CD4-positive, alpha-beta T cell treated with Interleukin-17A for 1 hour (primary cell): ENCODE data around the gene PLCB1.

Experiments used
- DNase-seq: peaks from one replicate; pipeline ENCODE4 v3.0.0-alpha.2; 2020

Gene PLCB1

GRCh38 chr20:8867038-8867740, 735.1 kb downstream of the PLCB1 start:
- DNase-seq = no peak

GRCh38 chr20:8870652-8871051, 738.6 kb downstream of the PLCB1 start:
- DNase-seq = no peak

GRCh38 chr20:8874437-8874836, 742.4 kb downstream of the PLCB1 start:
- DNase-seq = no peak

GRCh38 chr20:8875586-8875985, 743.5 kb downstream of the PLCB1 start:
- DNase-seq = no peak

- DNase-seq = no peak
Measured at GRCh38 chr20:8876366-8876765, 744.3 kb downstream of the PLCB1 start.

GRCh38 chr20:8877294-8877693, 745.2 kb downstream of the PLCB1 start:
- DNase-seq = no peak

GRCh38 chr20:8879669-8880068, 747.6 kb downstream of the PLCB1 start:
- no peak for DNase-seq

- no peak for DNase-seq
Measured at GRCh38 chr20:8880085-8880853, 748.2 kb downstream of the PLCB1 start.

- no peak for DNase-seq
Measured at GRCh38 chr20:8891039-8891438, 759.0 kb downstream of the PLCB1 start.

- DNase-seq = no peak
Measured at GRCh38 chr20:8895472-8895871, 763.4 kb downstream of the PLCB1 start.

- no peak for DNase-seq
Measured at GRCh38 chr20:8898823-8899222, 766.8 kb downstream of the PLCB1 start.

GRCh38 chr20:8901237-8902025, 769.4 kb downstream of the PLCB1 start:
- DNase-seq = no peak

- DNase-seq = no peak
Measured at GRCh38 chr20:8903655-8904605, 771.9 kb downstream of the PLCB1 start.

- DNase-seq = no peak
Measured at GRCh38 chr20:8909596-8909995, 777.5 kb downstream of the PLCB1 start.

- no peak for DNase-seq
Measured at GRCh38 chr20:8912096-8912495, 780.0 kb downstream of the PLCB1 start.

- DNase-seq = no peak
Measured at GRCh38 chr20:8912731-8913130, 780.7 kb downstream of the PLCB1 start.

- DNase-seq = no peak
Measured at GRCh38 chr20:8913456-8913855, 781.4 kb downstream of the PLCB1 start.

- no peak for DNase-seq
Measured at GRCh38 chr20:8914421-8914820, 782.4 kb downstream of the PLCB1 start.

GRCh38 chr20:8917084-8917483, 785.0 kb downstream of the PLCB1 start:
- DNase-seq = no peak

- DNase-seq = no peak
Measured at GRCh38 chr20:8918145-8918544, 786.1 kb downstream of the PLCB1 start.

GRCh38 chr20:8924539-8924938, 792.5 kb downstream of the PLCB1 start:
- no peak for DNase-seq

- no peak for DNase-seq
Measured at GRCh38 chr20:8930726-8931125, 798.7 kb downstream of the PLCB1 start.
